ENCODE measurements around the gene IFNA5.

Gene IFNA5

DNA sequence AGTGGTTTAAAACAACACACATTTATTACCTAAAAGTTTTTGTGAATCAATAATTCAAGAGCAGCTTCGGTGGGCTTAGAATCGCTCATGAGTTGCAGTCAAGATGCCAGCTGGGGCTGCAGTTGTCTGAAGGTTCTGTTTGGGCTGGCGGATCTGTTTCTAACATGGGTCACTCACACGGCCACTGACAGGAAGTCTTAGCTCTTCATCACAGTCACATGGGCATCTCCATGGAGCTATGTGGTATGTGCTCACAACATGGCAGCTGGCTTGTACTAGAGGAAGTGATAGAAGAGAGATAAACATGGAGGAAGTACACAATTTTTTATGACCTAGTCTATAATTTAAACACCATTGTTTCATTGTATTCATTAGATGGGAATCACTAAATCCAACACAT is 18.9 kb upstream of the IFNA5 start:
- no peaks in the 10 kb centered on the region for H3K4me1 ChIP-seq (ENCODE audit: control insufficient read depth in 2 of 2, insufficient read depth in 2 of 2, low read length in 2 of 2)
- H3K4me3 ChIP-seq (ENCODE audit: low read length in 2 of 2): no peak overlapping the region
- peaks cover 19% of the 10 kb centered on the region in 2 donors for H3K36me3 ChIP-seq (ENCODE audit: control insufficient read depth in 2 of 2, insufficient read depth in 2 of 2, low read length in 2 of 2)
- no peaks in the 10 kb centered on the region for H3K9me3 ChIP-seq (ENCODE audit: control insufficient read depth in 2 of 2, low read length in 2 of 2)
- no peak overlapping the region for H3K27ac ChIP-seq (ENCODE audit: low read depth in 2 of 2, low read length in 2 of 2)
- no peaks in the 10 kb centered on the region for H3K27me3 ChIP-seq (ENCODE audit: control insufficient read depth in 2 of 2, insufficient read depth in 2 of 2, low read length in 2 of 2)
- H3K9ac ChIP-seq (ENCODE audit: low read depth in 1 of 2, low read length in 2 of 2): no peak overlapping the region

DNA sequence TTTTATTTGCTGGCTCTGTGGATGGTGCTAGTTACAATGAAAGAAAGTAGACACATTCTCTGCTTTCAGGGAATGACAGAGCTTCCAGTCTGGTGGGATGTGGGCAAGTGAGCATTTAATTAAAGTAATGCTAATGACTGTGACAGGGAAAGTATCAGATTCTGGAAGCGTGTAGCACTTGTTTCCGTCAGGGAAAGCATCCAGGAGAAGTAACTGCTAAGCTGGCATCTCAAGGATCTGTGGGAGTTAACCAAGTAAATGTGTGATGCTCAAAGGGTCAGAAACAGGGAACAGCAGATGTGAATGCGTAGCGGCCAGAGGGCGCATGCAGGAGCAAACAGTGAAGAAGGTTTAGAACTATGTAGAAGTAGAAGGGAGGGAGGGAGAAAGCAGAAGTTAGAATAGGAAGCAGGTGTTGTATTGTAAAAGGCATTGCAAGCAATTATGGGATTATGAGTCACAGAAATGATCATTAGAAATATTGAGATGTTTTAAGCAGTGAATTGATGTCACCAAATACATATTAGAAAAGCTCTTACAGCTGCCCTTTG is 17.9 kb upstream of the IFNA5 start:
- no peaks in the 10 kb centered on the region for H3K27me3 ChIP-seq (ENCODE audit: control insufficient read depth in 2 of 2, insufficient read depth in 2 of 2, low read length in 2 of 2)
- peaks cover 19% of the 10 kb centered on the region in 2 donors for H3K36me3 ChIP-seq (ENCODE audit: control insufficient read depth in 2 of 2, insufficient read depth in 2 of 2, low read length in 2 of 2)
- peaks cover 0 to 2% of the 10 kb centered on the region in 2 donors for H3K4me1 ChIP-seq (ENCODE audit: control insufficient read depth in 2 of 2, insufficient read depth in 2 of 2, low read length in 2 of 2)
- no peaks in the 10 kb centered on the region for H3K9me3 ChIP-seq (ENCODE audit: control insufficient read depth in 2 of 2, low read length in 2 of 2)
- H3K9ac ChIP-seq (ENCODE audit: low read depth in 1 of 2, low read length in 2 of 2): no peak overlapping the region
- H3K4me3 ChIP-seq (ENCODE audit: low read length in 2 of 2): no peak overlapping the region
- no peak overlapping the region for H3K27ac ChIP-seq (ENCODE audit: low read depth in 2 of 2, low read length in 2 of 2)

DNA sequence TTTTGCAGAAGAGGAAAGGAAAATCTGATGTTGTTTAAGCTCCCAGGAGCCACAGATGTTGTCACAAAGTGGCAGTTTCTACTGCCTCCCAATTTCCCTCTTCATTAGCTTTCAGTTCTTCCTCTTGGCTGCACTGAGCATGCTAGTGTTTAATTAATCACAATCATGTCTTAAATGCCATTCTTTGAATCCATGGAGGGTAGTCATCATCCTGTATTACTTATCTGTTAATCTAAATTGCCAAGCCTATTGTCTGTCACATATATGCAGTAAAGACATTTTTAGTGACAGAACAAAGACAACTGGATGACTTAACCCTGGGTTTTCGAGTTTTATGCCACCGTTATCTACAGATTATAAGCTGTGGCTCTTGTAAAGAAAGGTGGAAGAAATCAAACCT is 15.4 kb upstream of the IFNA5 start:
- Histone ChIP-seq H3K27me3 (ENCODE audit: control insufficient read depth in 2 of 2, insufficient read depth in 2 of 2, low read length in 2 of 2) (no peaks in the 10 kb centered on the region), H3K9me3 (ENCODE audit: control insufficient read depth in 2 of 2, low read length in 2 of 2) (no peaks in the 10 kb centered on the region), H3K4me1 (ENCODE audit: control insufficient read depth in 2 of 2, insufficient read depth in 2 of 2, low read length in 2 of 2) (peaks cover 0 to 2% of the 10 kb centered on the region in 2 donors), H3K36me3 (ENCODE audit: control insufficient read depth in 2 of 2, insufficient read depth in 2 of 2, low read length in 2 of 2) (peaks cover 16 to 19% of the 10 kb centered on the region in 2 donors), H3K9ac (ENCODE audit: low read depth in 1 of 2, low read length in 2 of 2) (no peak overlapping the region), H3K4me3 (ENCODE audit: low read length in 2 of 2) (no peak overlapping the region), H3K27ac (ENCODE audit: low read depth in 2 of 2, low read length in 2 of 2) (no peak overlapping the region)

DNA sequence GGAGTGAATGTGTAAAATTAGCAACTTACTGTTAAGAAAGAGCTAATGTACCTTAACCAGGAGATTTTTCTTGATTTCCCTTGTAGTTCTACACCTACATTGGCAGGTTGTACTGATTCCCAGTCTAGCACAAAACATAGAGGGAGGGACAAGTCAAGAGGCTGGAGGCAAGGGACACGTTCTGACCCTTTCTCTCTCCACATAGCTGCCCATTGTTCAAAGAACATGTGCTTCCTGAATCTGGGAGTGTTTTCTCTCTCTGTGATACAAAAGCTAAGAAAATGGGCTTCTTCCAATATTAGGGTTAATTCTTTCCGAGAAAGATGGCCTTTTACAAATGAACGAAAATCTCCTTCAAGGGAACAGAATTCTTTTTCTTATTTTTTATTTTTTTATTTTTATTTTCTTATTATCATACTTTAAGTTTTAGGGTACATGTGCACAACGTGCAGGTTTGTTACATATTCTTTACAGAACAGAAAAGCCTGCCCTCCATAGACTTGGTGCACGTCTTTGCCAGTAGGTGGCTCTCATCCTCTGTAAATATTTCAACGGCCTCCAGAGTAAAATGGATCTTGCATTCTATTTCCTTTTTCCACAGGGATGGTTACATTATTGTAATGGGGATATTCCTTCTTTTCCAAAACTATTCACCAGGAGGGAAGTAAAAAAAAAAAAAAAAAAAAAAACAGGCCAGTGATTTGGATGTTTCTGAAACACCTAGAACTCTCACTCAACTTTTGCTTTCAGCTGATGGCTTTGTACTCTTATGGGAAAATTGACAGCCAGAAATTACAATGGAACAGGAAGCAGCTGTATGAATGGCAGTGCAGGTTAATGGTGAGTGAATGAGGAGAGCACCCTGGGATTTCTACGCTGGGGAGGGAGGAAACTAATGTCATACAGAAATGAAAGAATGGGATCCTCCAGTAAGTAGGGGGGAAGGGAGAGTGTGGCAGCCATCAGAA is 13.1 kb upstream of the IFNA5 start:
- H3K4me1 ChIP-seq (ENCODE audit: control insufficient read depth in 2 of 2, insufficient read depth in 2 of 2, low read length in 2 of 2): peaks cover 0 to 2% of the 10 kb centered on the region in 2 donors
- no peaks in the 10 kb centered on the region for H3K27me3 ChIP-seq (ENCODE audit: control insufficient read depth in 2 of 2, insufficient read depth in 2 of 2, low read length in 2 of 2)
- no peak overlapping the region for H3K27ac ChIP-seq (ENCODE audit: low read depth in 2 of 2, low read length in 2 of 2)
- H3K36me3 ChIP-seq (ENCODE audit: control insufficient read depth in 2 of 2, insufficient read depth in 2 of 2, low read length in 2 of 2): peaks cover 7 to 9% of the 10 kb centered on the region in 2 donors
- H3K9me3 ChIP-seq (ENCODE audit: control insufficient read depth in 2 of 2, low read length in 2 of 2): no peaks in the 10 kb centered on the region
- H3K9ac ChIP-seq (ENCODE audit: low read depth in 1 of 2, low read length in 2 of 2): no peak overlapping the region
- no peak overlapping the region for H3K4me3 ChIP-seq (ENCODE audit: low read length in 2 of 2)

DNA sequence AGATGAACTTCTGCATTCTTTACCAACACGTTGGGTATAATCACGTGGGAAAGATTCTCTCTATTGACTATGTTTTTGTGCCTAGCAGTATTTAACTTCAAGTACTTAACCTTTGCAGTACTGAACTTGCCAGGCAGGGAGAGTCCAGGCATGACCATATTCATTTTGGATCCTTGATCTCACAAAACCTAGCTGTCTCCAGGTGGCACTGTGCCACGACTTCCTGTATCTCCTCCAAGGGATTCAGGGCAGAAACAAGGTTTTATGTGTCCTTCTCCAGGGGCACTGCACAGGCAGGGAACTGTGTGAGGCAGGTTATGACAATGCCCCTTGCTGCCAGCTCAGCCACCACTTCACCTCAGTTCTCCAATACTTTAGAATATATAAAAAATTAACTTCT is 11.7 kb upstream of the IFNA5 start:
- Histone ChIP-seq H3K4me1 (ENCODE audit: control insufficient read depth in 2 of 2, insufficient read depth in 2 of 2, low read length in 2 of 2) (peaks cover 0 to 2% of the 10 kb centered on the region in 2 donors), H3K36me3 (ENCODE audit: control insufficient read depth in 2 of 2, insufficient read depth in 2 of 2, low read length in 2 of 2) (peaks cover 0 to 3% of the 10 kb centered on the region in 2 donors), H3K27ac (ENCODE audit: low read depth in 2 of 2, low read length in 2 of 2) (no peak overlapping the region), H3K9me3 (ENCODE audit: control insufficient read depth in 2 of 2, low read length in 2 of 2) (no peaks in the 10 kb centered on the region), H3K27me3 (ENCODE audit: control insufficient read depth in 2 of 2, insufficient read depth in 2 of 2, low read length in 2 of 2) (no peaks in the 10 kb centered on the region), H3K9ac (ENCODE audit: low read depth in 1 of 2, low read length in 2 of 2) (no peak overlapping the region), H3K4me3 (ENCODE audit: low read length in 2 of 2) (no peak overlapping the region)

DNA sequence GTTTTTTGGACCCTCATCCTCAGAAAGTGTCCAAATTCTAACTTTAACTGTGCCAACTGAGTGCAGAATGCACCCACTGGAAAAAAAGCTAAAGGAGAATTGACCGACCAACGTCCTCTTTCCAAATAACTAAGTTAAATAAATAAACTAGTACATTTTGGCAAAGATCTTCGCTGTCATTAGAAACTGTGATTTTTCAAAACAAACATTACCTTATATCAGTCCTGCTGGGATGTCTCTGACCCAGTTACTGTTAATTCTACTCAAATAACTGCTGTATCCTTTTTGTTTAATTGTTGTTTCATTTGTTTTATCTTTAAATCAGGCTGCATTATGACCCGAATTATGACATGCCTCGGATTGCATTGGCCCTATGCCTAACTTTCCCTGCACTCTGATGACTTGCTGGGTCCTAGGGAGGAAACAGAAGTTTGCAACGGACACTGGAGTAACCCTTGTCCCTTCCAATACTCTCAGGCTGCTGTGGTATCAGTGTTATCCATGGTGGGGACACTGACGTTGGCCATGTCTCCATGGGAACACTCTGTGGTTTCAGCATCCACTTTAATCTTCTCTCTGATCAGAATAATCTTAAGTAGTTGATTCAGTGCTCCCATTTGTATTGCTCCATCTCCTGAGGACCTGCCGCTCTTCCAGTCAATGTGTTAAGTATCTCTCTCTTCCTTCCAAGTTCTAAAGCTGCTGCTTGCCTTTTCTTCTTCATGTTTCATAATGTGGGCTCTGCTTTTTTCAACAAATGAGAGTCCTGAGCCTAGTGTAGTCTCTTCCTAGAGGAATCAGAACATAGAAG is 11.1 kb upstream of the IFNA5 start:
- peaks cover 0 to 2% of the 10 kb centered on the region in 2 donors for H3K4me1 ChIP-seq (ENCODE audit: control insufficient read depth in 2 of 2, insufficient read depth in 2 of 2, low read length in 2 of 2)
- peaks cover 0 to 3% of the 10 kb centered on the region in 2 donors for H3K36me3 ChIP-seq (ENCODE audit: control insufficient read depth in 2 of 2, insufficient read depth in 2 of 2, low read length in 2 of 2)
- H3K9ac ChIP-seq (ENCODE audit: low read depth in 1 of 2, low read length in 2 of 2): no peak overlapping the region
- no peak overlapping the region for H3K27ac ChIP-seq (ENCODE audit: low read depth in 2 of 2, low read length in 2 of 2)
- no peak overlapping the region for H3K4me3 ChIP-seq (ENCODE audit: low read length in 2 of 2)
- H3K27me3 ChIP-seq (ENCODE audit: control insufficient read depth in 2 of 2, insufficient read depth in 2 of 2, low read length in 2 of 2): no peaks in the 10 kb centered on the region
- no peaks in the 10 kb centered on the region for H3K9me3 ChIP-seq (ENCODE audit: control insufficient read depth in 2 of 2, low read length in 2 of 2)

DNA sequence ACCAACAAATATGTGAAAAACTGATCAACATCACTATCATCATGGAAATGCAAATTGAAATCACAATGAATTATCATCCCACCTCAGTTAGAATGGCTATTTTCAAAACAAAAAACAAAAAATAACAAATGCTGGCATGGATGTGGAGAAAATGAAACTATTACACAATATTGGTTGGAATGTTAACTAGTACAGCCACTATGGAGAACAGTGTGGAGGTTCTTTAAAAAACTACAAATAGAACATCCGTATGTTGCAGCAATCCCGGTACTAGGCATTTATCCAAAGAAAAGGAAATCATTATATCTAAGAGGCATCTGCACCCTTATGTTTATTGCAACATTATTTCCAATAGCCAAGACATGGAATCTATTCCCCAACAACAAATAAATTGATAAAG is 9.0 kb upstream of the IFNA5 start:
- H3K36me3 ChIP-seq (ENCODE audit: control insufficient read depth in 2 of 2, insufficient read depth in 2 of 2, low read length in 2 of 2): no peaks in the 10 kb centered on the region
- H3K4me1 ChIP-seq (ENCODE audit: control insufficient read depth in 2 of 2, insufficient read depth in 2 of 2, low read length in 2 of 2): peaks cover 0 to 2% of the 10 kb centered on the region in 2 donors
- no peaks in the 10 kb centered on the region for H3K27me3 ChIP-seq (ENCODE audit: control insufficient read depth in 2 of 2, insufficient read depth in 2 of 2, low read length in 2 of 2)
- H3K4me3 ChIP-seq (ENCODE audit: low read length in 2 of 2): no peak overlapping the region
- no peak overlapping the region for H3K27ac ChIP-seq (ENCODE audit: low read depth in 2 of 2, low read length in 2 of 2)
- H3K9me3 ChIP-seq (ENCODE audit: control insufficient read depth in 2 of 2, low read length in 2 of 2): no peaks in the 10 kb centered on the region
- no peak overlapping the region for H3K9ac ChIP-seq (ENCODE audit: low read depth in 1 of 2, low read length in 2 of 2)

DNA sequence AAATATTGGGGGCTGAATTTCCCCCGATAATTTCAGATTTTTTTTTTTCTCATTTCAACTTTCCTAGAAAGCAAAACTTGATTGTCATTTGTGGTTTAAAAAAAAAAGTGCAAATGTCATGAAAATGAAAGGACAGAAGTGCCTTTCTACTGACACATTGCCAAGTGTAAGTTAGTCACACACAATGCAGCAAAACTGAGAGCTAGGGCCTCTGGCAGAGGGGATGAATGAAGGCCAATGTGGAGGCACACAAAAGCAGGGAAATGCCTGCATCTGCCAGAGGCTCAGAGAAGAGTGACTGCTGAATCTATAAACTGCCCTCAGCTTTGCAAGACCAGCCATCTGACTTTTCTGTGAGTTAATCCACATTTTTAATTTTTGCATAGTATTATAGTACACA is 6.8 kb upstream of the IFNA5 start:
- Histone ChIP-seq H3K4me3 (ENCODE audit: low read length in 2 of 2) (no peak overlapping the region), H3K9me3 (ENCODE audit: control insufficient read depth in 2 of 2, low read length in 2 of 2) (no peaks in the 10 kb centered on the region), H3K27ac (ENCODE audit: low read depth in 2 of 2, low read length in 2 of 2) (no peak overlapping the region), H3K4me1 (ENCODE audit: control insufficient read depth in 2 of 2, insufficient read depth in 2 of 2, low read length in 2 of 2) (no peaks in the 10 kb centered on the region), H3K27me3 (ENCODE audit: control insufficient read depth in 2 of 2, insufficient read depth in 2 of 2, low read length in 2 of 2) (no peaks in the 10 kb centered on the region), H3K9ac (ENCODE audit: low read depth in 1 of 2, low read length in 2 of 2) (no peak overlapping the region), H3K36me3 (ENCODE audit: control insufficient read depth in 2 of 2, insufficient read depth in 2 of 2, low read length in 2 of 2) (no peaks in the 10 kb centered on the region)

DNA sequence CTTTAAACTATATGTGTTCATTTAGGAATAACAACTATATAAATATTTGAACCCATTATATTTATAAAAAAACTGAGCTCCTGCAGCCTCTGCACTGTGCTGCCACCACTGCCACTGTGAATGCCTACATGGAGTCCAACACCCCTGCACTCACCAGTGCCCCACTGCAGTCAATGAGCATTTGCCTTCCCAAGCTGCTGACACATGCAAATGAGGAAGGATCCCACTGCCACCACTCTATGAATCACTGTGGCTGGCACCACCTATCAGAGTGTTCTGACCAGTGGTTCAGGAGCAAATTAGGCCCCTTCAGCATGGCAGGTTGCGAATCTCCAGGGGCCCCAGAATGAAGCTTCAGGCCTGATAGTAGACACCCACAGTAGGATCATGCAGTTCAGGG is 9.1 kb downstream of the IFNA5 start:
- no peak overlapping the region for H3K4me3 ChIP-seq (ENCODE audit: low read length in 2 of 2)
- H3K27me3 ChIP-seq (ENCODE audit: control insufficient read depth in 2 of 2, insufficient read depth in 2 of 2, low read length in 2 of 2): no peaks in the 10 kb centered on the region
- no peak overlapping the region for H3K9ac ChIP-seq (ENCODE audit: low read depth in 1 of 2, low read length in 2 of 2)
- H3K4me1 ChIP-seq (ENCODE audit: control insufficient read depth in 2 of 2, insufficient read depth in 2 of 2, low read length in 2 of 2): no peaks in the 10 kb centered on the region
- H3K9me3 ChIP-seq (ENCODE audit: control insufficient read depth in 2 of 2, low read length in 2 of 2): no peaks in the 10 kb centered on the region
- H3K27ac ChIP-seq (ENCODE audit: low read depth in 2 of 2, low read length in 2 of 2): no peak overlapping the region
- H3K36me3 ChIP-seq (ENCODE audit: control insufficient read depth in 2 of 2, insufficient read depth in 2 of 2, low read length in 2 of 2): no peaks in the 10 kb centered on the region

Data from mucosa of rectum (tissue), 2 donors.